Measurements from ENCODE around the gene MAP3K5.
"Not testable (repeated sequence)": the region's sequence is repeated elsewhere in the genome, so short reads cannot be mapped to it uniquely, and the experiment has no call there.

MAP3K5 gene

DNA sequence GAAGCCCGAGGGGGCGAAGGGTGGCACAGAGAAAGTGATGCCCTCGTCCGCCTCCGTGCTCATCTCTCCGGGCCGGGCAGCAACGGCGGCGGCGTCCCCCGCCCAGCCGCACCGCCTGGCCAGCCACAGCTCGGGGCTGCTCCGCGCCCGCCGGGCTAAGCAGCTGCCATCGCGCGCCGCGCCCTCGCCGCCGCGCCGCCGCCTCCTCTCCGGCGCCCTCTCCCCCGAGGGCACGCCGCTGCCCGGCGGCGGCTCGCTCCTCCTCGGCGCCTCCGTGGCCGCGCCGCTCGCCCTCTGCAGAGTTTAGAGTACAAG lies 225 bp downstream of the MAP3K5 start:
- intact Hi-C loops (cut with DNase I): loop anchor here (2.0 kb wide), 1 partner anchor 209 kb away; no protein-coding TSS in a partner anchor
- no peak for DNase-seq

DNA sequence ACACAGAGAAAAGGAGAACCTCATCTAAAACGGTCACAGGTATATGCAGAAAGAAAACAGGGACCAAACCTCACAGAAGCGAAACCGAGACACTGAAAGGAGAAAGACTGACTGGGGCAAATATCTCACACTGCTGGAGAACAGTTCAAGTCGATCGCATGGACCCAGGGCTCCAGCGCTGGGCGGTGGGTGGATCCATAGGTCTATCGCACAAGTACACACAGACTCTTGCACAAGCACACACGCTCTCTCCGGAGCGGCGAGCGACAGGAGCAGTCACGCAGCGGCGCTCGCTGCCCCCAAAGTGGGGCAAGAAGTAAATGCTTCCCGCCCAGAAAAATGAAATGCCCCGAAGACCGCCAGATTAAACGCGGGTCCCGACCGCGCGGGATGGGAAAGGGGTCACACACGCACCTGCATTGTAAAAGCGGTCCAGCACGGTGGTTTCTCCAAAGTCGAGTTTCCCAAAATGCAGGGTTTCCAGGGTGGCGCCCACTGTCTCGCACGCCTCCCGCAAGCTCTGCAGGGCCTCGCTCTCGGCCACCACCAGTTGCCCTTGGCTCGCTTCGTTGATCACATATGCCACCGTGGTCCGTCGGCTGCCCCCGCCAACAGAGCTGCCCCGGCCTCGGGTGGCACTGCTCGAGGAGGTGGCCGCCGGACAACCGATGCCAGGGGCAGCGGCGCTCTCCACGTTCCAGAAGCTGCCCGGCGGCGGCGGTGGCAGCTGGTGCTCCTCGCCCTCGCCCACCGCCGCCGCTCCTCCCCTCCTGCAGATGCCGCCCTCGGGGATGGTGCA lies 782 bp downstream of the MAP3K5 start:
- DNase-seq: peak in 8 of 10 donors; percentile 34 to 93 (median 56)
- intact Hi-C loops (cut with DNase I): loop anchor here (2.0 kb wide), 1 partner anchor 209 kb away; no protein-coding TSS in a partner anchor

- DNase-seq: no peak
- intact Hi-C loops (cut with DNase I): no loop called here
Measured at GRCh38 chr6:136790411-136791295, 1.6 kb downstream of the MAP3K5 start.

- DNase-seq; intact Hi-C loops (cut with DNase I): not testable (repeated sequence)
Measured at GRCh38 chr6:136789440-136789839, 2.8 kb downstream of the MAP3K5 start.

DNA sequence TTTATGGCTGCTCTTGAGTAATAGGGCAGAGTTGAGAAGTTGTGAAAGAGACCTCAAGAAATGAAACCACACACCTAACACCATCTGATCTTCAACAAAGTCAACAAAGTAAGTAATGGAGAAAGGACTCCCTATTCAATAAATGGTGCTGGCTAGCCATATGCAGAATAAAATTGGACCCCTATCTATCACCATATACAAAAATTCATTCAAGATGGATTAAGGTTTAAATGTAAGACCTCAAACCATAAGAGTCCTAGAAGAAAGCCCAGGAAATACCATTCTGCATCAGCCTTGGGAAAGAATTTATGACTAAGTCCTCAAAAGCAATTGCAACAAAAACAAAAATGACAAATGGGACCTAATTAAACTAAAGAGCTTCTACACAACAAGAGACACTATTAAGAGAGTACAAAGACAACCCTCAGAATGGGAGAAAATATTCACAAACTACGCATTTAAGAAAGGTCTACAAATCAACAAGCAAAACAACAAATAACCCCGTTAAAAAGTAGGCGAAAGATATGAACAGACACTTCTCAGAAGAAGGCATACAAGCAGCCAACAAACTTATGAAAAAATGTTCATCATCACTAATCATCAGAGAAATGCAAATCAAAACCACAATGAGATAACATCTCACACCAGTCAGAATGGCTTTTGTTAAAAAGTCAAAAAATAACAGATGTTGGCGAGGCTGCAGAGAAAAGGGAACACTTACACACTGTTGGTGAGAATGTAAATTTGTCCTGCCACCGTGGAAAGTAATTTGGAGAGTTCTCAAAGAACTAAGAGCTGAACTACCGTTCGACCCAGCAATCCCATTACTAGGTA lies 4.0 kb downstream of the MAP3K5 start:
- DNase-seq: no peak
- intact Hi-C loops (cut with DNase I): no loop called here

DNA sequence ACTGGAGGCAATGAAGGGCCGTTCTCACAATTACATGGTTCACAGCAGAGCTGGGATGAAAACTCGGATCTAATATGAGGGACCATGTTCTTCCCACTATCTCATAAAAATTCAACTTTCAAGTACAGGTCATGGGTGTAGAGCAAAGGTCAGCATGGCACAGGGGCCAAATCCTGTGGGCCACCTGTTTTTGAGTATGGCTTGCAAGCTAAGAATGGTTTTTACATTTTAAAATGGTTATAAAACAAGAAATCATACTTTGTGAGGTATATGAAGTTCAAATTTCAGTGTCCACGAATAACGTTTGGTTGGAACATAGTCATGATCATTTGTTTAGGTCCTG lies 4.6 kb downstream of the MAP3K5 start:
- intact Hi-C loops (cut with DNase I): no loop called here
- DNase-seq: no peak

DNA sequence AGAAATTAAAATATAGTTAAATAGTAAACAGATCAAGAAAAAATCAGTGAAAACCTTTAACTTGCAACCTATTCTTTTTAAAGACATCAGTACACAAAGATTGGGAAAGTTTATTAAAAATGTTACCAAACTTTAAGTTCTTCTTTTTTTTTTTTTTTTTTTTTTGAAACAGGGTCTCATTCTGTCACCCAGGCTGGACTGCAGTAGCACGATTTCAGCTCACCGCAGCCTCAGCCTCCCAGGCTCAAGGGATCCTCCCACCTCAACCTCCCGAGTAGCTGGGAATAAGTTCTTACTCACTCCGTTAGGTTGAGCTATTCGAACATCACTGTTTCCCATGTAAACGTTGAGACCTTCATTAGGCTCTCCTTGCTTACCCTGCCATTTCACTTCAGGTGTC lies 5.6 kb downstream of the MAP3K5 start:
- intact Hi-C loops (cut with DNase I): no loop called here

GRCh38 chr6:136784910-136785746 lies 7.1 kb downstream of the MAP3K5 start:
- intact Hi-C loops (cut with DNase I): no loop called here
- peak in 2 of 10 donors; percentile 19 to 36 for DNase-seq

More for the DNA sequence above, 5.6 kb downstream of the MAP3K5 start:
- DNase-seq: no peak

GRCh38 chr6:136784271-136784664 lies 8.0 kb downstream of the MAP3K5 start:
- DNase-seq: peak in 3 of 10 donors; percentile 32 to 85 (median 72)
- intact Hi-C loops (cut with DNase I): no loop called here

- peak in 1 of 10 donors; percentile 17 for DNase-seq
- intact Hi-C loops (cut with DNase I): no loop called here
Measured at GRCh38 chr6:136783495-136784270, 8.6 kb downstream of the MAP3K5 start.

GRCh38 chr6:136783021-136783420 lies 9.3 kb downstream of the MAP3K5 start:
- DNase-seq: no peak
- intact Hi-C loops (cut with DNase I): no loop called here

DNA sequence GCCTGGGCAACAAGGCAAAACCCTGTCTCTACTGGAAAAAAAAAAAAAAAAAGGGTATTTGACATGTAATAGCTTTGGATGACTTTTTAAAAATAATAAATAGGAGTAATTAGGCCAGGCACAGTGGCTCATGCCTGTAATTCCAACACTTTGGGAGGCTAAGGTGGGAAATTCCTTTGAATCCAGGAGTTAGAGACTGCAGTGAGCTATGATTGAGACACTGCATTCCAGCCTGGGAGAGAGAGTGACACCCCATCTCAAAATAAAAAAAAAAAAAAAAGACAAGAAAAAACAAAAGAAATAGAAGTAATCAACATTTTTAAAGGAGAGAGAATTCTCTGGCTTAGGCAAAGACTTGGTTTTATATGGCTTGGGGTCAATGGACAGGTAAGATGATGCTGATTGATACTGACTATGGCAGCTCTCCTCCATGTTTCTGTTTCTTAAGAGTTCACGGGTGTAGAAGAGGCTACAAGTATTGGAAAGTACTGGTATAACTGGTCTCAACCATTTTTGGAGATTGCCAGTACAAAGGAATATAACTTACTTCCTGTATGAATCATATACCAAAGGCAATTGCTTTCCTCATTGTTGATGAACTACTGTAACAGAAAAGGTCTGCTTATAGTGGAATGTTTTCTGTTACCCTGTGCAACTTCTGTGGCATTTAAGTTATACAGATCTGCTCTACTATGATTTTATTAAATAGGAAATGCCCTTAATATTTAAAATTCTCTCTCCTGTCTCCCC lies 10.1 kb downstream of the MAP3K5 start:
- intact Hi-C loops (cut with DNase I): no loop called here
- DNase-seq: no peak

- intact Hi-C loops (cut with DNase I): no loop called here
- no peak for DNase-seq
Measured at GRCh38 chr6:136780972-136781371, 11.3 kb downstream of the MAP3K5 start.

DNA sequence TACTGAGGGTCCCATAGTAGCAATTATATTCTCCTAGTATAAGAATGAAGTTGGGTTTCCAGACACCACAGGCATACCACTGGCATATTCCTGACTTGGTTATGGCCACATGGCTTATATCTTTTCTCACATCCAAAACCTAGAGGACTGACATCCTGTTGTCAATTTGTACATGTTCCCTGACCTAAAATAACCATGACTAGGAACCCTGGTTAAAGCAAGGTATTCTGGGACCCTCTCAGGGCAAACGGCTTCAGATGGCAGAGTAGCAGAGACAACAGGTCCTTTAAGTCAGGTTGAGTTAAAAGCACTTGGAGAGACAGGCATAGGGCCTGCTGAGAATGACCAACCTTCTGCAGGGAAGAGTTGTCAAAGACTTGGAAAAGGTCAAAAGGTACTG lies 12.6 kb downstream of the MAP3K5 start:
- intact Hi-C loops (cut with DNase I): no loop called here

GRCh38 chr6:136777651-136778050 lies 14.6 kb downstream of the MAP3K5 start:
- intact Hi-C loops (cut with DNase I): no loop called here
- no peak for DNase-seq

More for the DNA sequence above, 12.6 kb downstream of the MAP3K5 start:
- no peak for DNase-seq

DNA sequence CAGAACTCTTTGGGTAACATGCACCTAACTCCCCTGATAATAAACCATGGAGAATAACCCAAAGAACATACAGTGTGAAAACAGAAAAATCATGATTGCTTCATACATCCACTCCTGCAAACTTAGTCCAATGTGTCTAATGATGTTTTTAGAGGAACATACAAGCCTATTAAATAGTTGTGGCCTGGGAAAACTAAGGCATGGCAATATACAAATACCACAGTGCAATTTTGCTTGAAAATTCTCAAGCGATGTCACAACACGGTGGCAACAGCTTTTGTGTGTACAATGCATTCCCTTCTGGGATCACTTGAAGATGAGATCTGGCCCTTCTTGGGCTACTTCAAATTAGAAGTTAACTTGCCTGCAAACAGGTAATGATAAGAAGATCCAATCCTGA lies 16.7 kb downstream of the MAP3K5 start:
- intact Hi-C loops (cut with DNase I): no loop called here
- no peak for DNase-seq

GRCh38 chr6:136775081-136775480 lies 17.2 kb downstream of the MAP3K5 start:
- no peak for DNase-seq
- intact Hi-C loops (cut with DNase I): no loop called here
